ENCODE data around the gene KRT31. TPM values are rescaled to one million over a fixed set of nuclear protein-coding genes. Genes with fewer than 3 reads are reported as not detected.

KRT31 gene
- total and polyA plus RNA-seq, 2 donors (not counting 1 experiment from before 2014, with no cell fraction given): not detected

DNA sequence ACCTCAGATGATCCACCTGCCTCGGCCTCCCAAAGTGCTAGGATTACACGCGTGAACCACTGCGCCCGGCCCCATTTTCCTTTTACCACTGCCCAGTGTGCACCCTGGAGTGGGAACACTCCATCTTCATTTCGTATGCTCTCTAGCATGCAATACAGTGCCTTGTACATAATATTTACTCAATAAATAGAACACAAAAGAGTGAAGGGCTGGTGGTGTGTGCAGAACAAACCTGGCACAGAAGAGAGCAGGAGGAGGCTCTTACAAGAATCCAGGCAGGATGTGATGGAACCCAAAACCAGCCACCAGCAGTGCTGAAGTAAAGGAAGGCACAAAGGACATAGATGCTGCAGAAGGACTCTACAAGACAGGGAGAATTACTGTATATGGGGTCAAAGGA is 19.7 kb upstream of the KRT31 start:
- Histone ChIP-seq H3K36me3 (replicated peaks in 1 of 2; ENCODE audit: control extremely low read depth in 1 of 2, control insufficient read depth in 1 of 2, extremely low read depth in 1 of 2, insufficient read depth in 2 of 2, low read length in 1 of 2) (no peaks in the 10 kb centered on the region), H3K27me3 (replicated peaks in 1 of 4; ENCODE audit: control extremely low read depth in 1 of 4, control insufficient read depth in 3 of 4, insufficient read depth in 4 of 4, low read length in 3 of 4) (peaks cover 0 to 3% (median 0%) of the 10 kb centered on the region in 4 experiments), H3K9me3 (ENCODE audit: control extremely low read depth in 1 of 3, control insufficient read depth in 2 of 3, insufficient read depth in 1 of 3, low read length in 2 of 3) (no peaks in the 10 kb centered on the region), H3K9ac (ENCODE audit: low read length) (no peak overlapping the region), H3K4me2 (replicated peaks; ENCODE audit: low read depth, low read length, poor library complexity, severe bottlenecking) (no peak overlapping the region), H2AFZ (ENCODE audit: insufficient read depth, low read depth, low read length, poor library complexity, severe bottlenecking) (no peak overlapping the region), H3K4me3 (ENCODE audit: control extremely low read depth in 1 of 5, extremely low read depth in 1 of 5, insufficient read depth in 1 of 5, low read depth in 2 of 5, low read length in 4 of 5) (no peak overlapping the region), H3K4me1 (ENCODE audit: control insufficient read depth in 2 of 2, insufficient read depth in 2 of 2, low read length in 2 of 2) (no peaks in the 10 kb centered on the region), H3K27ac (ENCODE audit: low read length in 2 of 2) (no peak overlapping the region), H4K20me1 (ENCODE audit: control insufficient read depth, insufficient read depth, low read length, poor library complexity, severe bottlenecking) (no peaks in the 10 kb centered on the region), H3K79me2 (ENCODE audit: control insufficient read depth, insufficient read depth, low read length) (no peaks in the 10 kb centered on the region)
- H3K9me3 Mint-ChIP-seq (ENCODE audit: insufficient read depth): no peaks in the 10 kb centered on the region
- H3K4me1 Mint-ChIP-seq: no peaks in the 10 kb centered on the region
- H3K27ac Mint-ChIP-seq: no peak overlapping the region
- ATAC-seq (ENCODE audit: low read depth) (no peak), DNase-seq (no peak)
- TF ChIP-seq EZH2 (IDR thresholded peaks at IDR 0.05; ENCODE audit: borderline replicate concordance, insufficient read depth, low read depth, low read length, poor library complexity, severe bottlenecking): no peak
- TF ChIP-seq, protein P1, sequence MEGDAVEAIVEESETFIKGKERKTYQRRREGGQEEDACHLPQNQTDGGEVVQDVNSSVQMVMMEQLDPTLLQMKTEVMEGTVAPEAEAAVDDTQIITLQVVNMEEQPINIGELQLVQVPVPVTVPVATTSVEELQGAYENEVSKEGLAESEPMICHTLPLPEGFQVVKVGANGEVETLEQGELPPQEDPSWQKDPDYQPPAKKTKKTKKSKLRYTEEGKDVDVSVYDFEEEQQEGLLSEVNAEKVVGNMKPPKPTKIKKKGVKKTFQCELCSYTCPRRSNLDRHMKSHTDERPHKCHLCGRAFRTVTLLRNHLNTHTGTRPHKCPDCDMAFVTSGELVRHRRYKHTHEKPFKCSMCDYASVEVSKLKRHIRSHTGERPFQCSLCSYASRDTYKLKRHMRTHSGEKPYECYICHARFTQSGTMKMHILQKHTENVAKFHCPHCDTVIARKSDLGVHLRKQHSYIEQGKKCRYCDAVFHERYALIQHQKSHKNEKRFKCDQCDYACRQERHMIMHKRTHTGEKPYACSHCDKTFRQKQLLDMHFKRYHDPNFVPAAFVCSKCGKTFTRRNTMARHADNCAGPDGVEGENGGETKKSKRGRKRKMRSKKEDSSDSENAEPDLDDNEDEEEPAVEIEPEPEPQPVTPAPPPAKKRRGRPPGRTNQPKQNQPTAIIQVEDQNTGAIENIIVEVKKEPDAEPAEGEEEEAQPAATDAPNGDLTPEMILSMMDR (IDR thresholded peaks at IDR 0.05): no peak
- WGBS (ENCODE audit: insufficient coverage): 96% methylated on average over 4 of the region's 6 CpGs
- ChIA-PET POLR2A (no interaction called here), CTCF (interaction anchor here (0.9 to 1.4 kb wide), 3 partner anchors 9 to 245 kb away, joined by 3 to 6 read pairs (median 4); no protein-coding TSS in a partner anchor)
- no peaks in the 10 kb centered on the region for H3K27me3 Mint-ChIP-seq
- no peak overlapping the region for H3K4me3 Mint-ChIP-seq
- intact Hi-C loops (cut with micrococcal nuclease): no loop called here

DNA sequence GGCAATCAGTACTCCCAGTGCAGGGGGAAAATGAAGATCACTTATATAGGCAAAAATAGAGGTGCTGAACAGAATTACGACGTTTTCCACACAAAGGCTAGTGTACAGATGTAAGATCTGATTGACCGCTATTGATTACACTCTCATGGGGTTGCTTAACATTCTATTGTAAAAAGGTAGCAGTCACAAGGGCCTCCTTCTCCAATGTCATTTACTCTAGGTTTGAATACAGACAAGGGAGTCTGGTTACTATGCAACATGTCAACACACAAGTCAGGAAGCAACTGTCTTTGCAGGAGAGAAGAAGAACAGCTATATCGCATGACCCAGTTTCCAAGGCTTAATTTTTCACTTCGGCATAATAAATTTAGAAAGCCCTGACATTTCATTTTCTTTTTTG is 19.1 kb upstream of the KRT31 start:
- Histone ChIP-seq H3K9me3 (ENCODE audit: control extremely low read depth in 1 of 3, control insufficient read depth in 2 of 3, insufficient read depth in 1 of 3, low read length in 2 of 3) (no peaks in the 10 kb centered on the region), H4K20me1 (ENCODE audit: control insufficient read depth, insufficient read depth, low read length, poor library complexity, severe bottlenecking) (no peaks in the 10 kb centered on the region), H3K4me1 (ENCODE audit: control insufficient read depth in 2 of 2, insufficient read depth in 2 of 2, low read length in 2 of 2) (no peaks in the 10 kb centered on the region), H3K27ac (ENCODE audit: low read length in 2 of 2) (no peak overlapping the region), H2AFZ (ENCODE audit: insufficient read depth, low read depth, low read length, poor library complexity, severe bottlenecking) (no peak overlapping the region), H3K4me2 (replicated peaks; ENCODE audit: low read depth, low read length, poor library complexity, severe bottlenecking) (no peak overlapping the region), H3K9ac (ENCODE audit: low read length) (no peak overlapping the region), H3K4me3 (ENCODE audit: control extremely low read depth in 1 of 5, extremely low read depth in 1 of 5, insufficient read depth in 1 of 5, low read depth in 2 of 5, low read length in 4 of 5) (no peak overlapping the region), H3K36me3 (replicated peaks in 1 of 2; ENCODE audit: control extremely low read depth in 1 of 2, control insufficient read depth in 1 of 2, extremely low read depth in 1 of 2, insufficient read depth in 2 of 2, low read length in 1 of 2) (no peaks in the 10 kb centered on the region), H3K27me3 (replicated peaks in 1 of 4; ENCODE audit: control extremely low read depth in 1 of 4, control insufficient read depth in 3 of 4, insufficient read depth in 4 of 4, low read length in 3 of 4) (peaks cover 0 to 3% (median 0%) of the 10 kb centered on the region in 4 experiments), H3K79me2 (ENCODE audit: control insufficient read depth, insufficient read depth, low read length) (no peaks in the 10 kb centered on the region)
- ChIA-PET POLR2A (no interaction called here), CTCF (no interaction called here)
- Mint-ChIP-seq H3K4me1 (no peaks in the 10 kb centered on the region), H3K27ac (no peak overlapping the region), H3K27me3 (no peaks in the 10 kb centered on the region), H3K4me3 (no peak overlapping the region), H3K9me3 (ENCODE audit: insufficient read depth) (no peaks in the 10 kb centered on the region)
- no CpG with 5 or more reads among the region's 5 CpGs for WGBS (ENCODE audit: insufficient coverage)
- intact Hi-C loops (cut with micrococcal nuclease): no loop called here
- TF ChIP-seq, protein P1 (IDR thresholded peaks at IDR 0.05): no peak
- no peak for TF ChIP-seq EZH2 (IDR thresholded peaks at IDR 0.05; ENCODE audit: borderline replicate concordance, insufficient read depth, low read depth, low read length, poor library complexity, severe bottlenecking)
- ATAC-seq (ENCODE audit: low read depth): no peak
- no peak for DNase-seq

Measured in B cell (primary cell).